GM12874 (cell line): ENCODE measurements around the gene PRKACA.

Experiments
- CTCF ChIP-seq: IDR thresholded peaks from 2 replicates; pipeline ENCODE4 v1.5.1; 2011; ENCODE audit warnings: low read depth, mild to moderate bottlenecking, control low read depth, low read length, moderate library complexity; ENCODE audit not compliant: insufficient read depth

Gene PRKACA

GRCh38 chr19:14088634-14089411 lies 28.7 kb downstream of the PRKACA start:
- no peak for TF ChIP-seq CTCF

GRCh38 chr19:14086098-14086497 lies 31.5 kb downstream of the PRKACA start:
- no peak for TF ChIP-seq CTCF

- TF ChIP-seq CTCF: no peak
Observed at GRCh38 chr19:14085309-14085995, 32.1 kb downstream of the PRKACA start, which contains the start of gene C19orf67. TSS of gene C19orf67 (minus strand) at chr19:14085783. CDS start at chr19:14085627, 156 bp downstream.

- TF ChIP-seq CTCF: no peak
Observed at GRCh38 chr19:14082675-14082960, 34.9 kb downstream of the PRKACA start.

GRCh38 chr19:14081797-14082674 lies 35.5 kb downstream of the PRKACA start:
- no peak for TF ChIP-seq CTCF

- no peak for TF ChIP-seq CTCF
Observed at GRCh38 chr19:14080887-14081796, 36.4 kb downstream of the PRKACA start.

GRCh38 chr19:14078411-14078810 lies 39.2 kb downstream of the PRKACA start:
- TF ChIP-seq CTCF: no peak
